Tongue (tissue), 2 donors: ENCODE measurements around the gene SLC24A1. TPM values are rescaled to one million over a fixed set of nuclear protein-coding genes. Genes with fewer than 3 reads are reported as not detected.
A peak's percentile ranks its signal among the peaks of the same experiment; 100 is the strongest.

Experiments used
- DNase-seq: peaks from one replicate; pipeline ENCODE4 v3.0.0-alpha.2; 2015
- total RNA-seq: library from RNA; depleted of rRNA; stranded (reverse); fragments of >200 nt; gene quantifications from one replicate; pipeline ENCODE4 v1.2.3, GENCODE V29; 2014

Gene SLC24A1
- total RNA-seq, 1 donor from 2014 or later: 5.1 TPM

- no peak for DNase-seq
Observed at GRCh38 chr15:65618560-65619109, 3.1 kb upstream of the SLC24A1 start.

GRCh38 chr15:65619626-65620290 lies 2.0 kb upstream of the SLC24A1 start:
- no peak for DNase-seq

DNA sequence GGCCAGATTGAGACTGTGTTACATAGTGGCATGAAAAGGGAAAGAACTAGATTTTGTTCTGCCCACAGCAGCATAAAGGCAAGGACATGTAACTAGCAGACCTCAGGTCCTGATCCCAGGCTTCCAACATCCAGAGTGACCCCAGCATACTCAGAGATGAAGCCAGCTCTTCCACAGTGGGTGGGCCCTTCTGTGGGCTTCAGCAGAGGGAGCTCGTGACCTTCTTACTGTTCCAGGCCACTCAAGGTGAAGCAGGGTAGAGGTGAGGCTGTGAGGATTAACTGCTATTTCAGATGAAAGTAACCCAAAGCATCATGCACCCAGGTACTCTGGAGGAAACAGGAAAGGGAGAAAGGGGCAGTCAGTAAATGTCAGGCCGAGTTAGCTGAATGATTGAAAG lies 905 bp upstream of the SLC24A1 start:
- no peak for DNase-seq

DNA sequence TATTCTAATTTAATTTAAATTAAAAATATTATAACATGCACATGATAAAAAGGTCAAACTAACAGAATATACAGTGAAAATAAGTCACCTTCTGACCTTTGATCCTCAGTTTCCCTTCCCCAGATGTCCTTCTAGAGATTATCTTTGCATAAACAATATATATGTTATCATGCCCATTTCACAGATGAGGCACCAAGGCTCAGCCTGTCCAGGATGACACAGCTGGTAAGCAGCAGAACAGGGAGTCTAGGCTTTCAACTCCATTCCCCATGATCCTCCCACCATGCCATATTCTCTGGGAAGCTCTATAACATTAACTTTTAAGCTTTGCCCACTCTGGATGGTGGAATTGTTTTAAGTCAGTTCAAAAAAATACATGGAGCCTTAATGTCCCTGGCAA lies 1.4 kb downstream of the SLC24A1 start:
- no peak for DNase-seq

DNA sequence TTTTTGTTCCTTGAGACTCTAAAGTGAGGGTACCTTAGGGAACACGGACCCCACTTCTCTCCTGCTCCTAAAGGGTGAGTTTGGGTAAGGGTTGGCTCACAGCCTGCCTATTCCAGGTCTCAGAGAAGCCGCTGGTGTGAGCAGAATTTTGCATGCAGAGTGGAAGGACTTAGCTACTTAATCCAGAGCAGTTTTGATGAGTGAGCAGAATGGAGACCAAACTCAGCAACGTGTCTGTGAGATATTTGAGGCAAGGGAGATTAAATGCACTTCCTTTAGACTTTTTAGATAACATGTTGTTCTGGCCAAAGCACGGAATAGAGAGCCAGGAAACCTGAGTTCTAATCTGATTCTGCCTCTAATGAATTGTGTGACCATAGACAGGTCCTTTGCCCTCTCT lies 5.1 kb downstream of the SLC24A1 start:
- no peak for DNase-seq

- DNase-seq: no peak
Observed at GRCh38 chr15:65629548-65629947, 7.8 kb downstream of the SLC24A1 start.

- DNase-seq: no peak
Observed at GRCh38 chr15:65630760-65631159, 9.0 kb downstream of the SLC24A1 start.

DNA sequence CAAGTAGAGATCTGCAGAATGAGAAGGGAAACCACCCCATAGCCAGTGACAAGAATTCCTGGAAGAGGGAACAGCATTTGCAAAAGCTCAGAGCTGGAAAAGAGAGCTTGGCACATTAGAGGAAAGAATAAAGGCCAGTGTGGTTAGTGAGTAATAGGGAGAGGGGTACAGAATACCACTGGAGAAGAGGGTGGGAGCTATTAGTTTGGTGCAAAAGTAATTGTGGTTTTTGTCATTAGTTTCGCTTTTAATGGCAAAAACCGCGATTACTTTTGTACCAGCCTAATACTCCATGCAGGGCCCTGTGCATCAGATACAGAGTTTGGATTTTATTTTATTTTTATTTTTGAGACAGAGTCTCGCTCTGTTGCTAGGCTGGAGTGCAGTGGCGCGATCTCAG lies 9.8 kb downstream of the SLC24A1 start:
- DNase-seq: no peak

GRCh38 chr15:65632780-65633375 lies 11.1 kb downstream of the SLC24A1 start:
- DNase-seq: peak; percentile 80

GRCh38 chr15:65633752-65634151 lies 12.0 kb downstream of the SLC24A1 start:
- no peak for DNase-seq

GRCh38 chr15:65634356-65634755 lies 12.6 kb downstream of the SLC24A1 start:
- DNase-seq: no peak

GRCh38 chr15:65638109-65638508 lies 16.4 kb downstream of the SLC24A1 start:
- DNase-seq: no peak

- DNase-seq: peak; percentile 88
Observed at GRCh38 chr15:65638681-65639089, 16.9 kb downstream of the SLC24A1 start.

GRCh38 chr15:65639509-65639908 lies 17.8 kb downstream of the SLC24A1 start:
- DNase-seq: no peak

DNA sequence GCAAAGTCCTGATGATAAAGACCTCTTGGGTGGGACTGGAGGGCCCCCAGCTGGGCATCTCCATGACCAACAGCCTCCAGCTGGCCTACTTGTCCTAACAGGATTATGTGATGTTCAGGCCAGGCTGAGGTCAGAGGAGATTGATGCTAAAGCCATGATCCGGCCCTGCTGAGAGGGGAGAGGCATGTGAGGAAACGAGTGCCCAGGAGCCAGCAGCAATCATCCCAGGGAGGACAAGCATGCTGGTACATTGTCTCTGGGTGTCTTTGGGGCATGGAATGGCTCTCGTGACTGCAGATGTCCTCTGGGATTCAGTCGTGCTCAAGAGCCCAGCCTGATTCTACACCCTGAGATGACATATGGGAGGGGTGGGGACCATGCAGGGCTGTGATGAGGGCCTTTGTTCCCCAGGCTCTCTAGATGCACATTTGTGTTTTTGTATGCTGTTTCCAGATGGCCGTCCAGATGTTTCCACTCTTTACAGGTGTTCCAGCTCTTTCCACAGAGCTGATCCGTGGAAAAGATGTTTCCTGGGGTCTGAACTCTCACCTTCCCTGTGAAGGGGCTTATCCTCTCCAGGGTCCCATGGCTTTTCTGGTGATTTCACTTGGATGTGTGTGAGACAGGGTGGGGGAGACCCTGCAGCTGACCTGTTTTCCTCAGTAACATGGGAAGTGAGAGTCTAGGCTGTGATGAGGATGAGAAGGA lies 20.2 kb downstream of the SLC24A1 start:
- peak; percentile 16 for DNase-seq

DNA sequence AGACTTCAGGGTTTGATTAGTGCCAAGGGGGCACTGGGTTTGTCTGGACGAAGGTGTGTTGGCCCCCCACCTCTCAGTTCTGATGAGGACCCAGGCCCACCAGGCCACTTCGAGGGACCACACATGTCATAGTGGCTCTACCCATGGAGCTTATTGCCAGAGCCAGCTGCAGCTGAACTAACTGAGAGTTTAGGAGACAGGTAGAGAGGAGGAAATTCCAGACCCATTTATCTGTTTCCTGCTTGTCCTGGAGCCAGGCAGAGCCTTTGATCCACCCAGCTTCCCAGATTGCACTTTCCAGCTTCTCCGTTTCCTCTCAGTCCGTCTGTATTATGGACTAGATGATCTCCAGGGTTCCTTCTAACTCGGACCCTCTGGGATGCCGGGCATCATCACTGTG lies 20.9 kb downstream of the SLC24A1 start:
- no peak for DNase-seq

DNA sequence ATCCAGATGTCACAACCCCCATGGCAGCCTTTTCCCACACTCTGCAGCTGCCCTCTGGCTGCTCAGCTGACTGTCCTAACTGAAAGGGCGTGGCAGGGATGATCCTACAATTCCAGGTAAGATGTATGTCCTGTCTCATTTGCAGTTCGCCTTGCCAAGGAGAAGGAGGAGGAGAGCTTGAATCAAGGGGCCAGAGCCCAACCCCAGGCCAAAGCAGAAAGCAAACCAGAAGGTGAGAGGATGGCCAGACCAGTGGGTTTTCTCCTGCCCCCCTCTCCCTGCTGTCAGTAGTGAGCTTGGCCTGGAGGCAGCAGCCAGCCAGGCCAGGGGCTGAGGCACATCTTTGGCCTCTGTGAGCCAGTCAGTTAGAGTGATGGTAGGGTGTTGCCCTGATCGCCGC lies 22.5 kb downstream of the SLC24A1 start:
- no peak for DNase-seq

DNA sequence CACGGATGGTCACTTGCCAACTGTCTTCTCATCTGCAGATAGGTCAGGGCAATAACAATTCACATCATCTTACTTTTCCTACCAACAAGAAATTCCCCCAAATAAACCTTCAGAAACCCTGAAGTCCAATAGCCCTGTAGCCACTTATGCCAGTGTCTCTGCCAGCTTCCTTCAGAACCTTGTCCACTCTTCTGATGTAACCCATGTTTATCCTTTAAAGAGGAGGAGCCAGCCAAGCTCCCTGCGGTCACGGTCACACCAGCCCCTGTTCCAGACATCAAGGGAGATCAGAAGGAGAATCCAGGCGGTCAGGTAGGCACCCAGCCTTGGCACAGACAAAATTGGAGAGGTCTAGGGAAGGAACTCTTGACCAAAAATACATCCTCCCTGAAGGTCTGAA lies 23.7 kb downstream of the SLC24A1 start:
- no peak for DNase-seq

GRCh38 chr15:65646486-65646885 lies 24.7 kb downstream of the SLC24A1 start:
- DNase-seq: no peak

DNA sequence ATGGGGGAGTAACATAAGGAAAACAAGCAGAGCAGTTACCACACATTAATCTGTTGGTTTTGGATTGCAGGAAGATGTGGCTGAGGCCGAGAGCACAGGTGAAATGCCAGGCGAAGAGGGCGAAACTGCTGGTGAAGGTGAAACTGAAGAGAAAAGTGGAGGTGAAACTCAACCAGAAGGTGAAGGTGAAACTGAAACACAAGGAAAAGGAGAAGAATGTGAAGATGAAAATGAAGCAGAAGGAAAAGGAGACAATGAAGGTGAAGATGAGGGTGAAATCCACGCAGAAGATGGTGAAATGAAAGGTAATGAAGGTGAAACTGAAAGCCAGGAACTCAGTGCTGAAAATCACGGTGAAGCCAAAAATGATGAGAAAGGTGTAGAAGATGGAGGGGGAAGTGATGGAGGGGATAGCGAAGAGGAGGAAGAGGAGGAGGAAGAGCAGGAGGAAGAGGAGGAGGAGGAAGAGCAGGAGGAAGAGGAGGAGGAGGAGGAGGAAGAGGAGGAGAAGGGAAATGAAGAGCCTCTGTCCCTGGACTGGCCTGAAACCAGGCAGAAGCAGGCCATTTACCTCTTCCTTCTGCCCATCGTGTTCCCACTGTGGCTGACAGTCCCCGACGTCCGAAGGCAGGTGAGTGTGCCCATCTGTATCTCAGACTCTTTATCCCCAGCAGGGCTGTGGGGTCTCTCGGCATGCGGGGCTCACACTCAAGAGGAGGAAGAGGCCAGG lies 28.7 kb downstream of the SLC24A1 start:
- DNase-seq: no peak

- no peak for DNase-seq
Observed at GRCh38 chr15:65651042-65651322, 29.2 kb downstream of the SLC24A1 start.

DNA sequence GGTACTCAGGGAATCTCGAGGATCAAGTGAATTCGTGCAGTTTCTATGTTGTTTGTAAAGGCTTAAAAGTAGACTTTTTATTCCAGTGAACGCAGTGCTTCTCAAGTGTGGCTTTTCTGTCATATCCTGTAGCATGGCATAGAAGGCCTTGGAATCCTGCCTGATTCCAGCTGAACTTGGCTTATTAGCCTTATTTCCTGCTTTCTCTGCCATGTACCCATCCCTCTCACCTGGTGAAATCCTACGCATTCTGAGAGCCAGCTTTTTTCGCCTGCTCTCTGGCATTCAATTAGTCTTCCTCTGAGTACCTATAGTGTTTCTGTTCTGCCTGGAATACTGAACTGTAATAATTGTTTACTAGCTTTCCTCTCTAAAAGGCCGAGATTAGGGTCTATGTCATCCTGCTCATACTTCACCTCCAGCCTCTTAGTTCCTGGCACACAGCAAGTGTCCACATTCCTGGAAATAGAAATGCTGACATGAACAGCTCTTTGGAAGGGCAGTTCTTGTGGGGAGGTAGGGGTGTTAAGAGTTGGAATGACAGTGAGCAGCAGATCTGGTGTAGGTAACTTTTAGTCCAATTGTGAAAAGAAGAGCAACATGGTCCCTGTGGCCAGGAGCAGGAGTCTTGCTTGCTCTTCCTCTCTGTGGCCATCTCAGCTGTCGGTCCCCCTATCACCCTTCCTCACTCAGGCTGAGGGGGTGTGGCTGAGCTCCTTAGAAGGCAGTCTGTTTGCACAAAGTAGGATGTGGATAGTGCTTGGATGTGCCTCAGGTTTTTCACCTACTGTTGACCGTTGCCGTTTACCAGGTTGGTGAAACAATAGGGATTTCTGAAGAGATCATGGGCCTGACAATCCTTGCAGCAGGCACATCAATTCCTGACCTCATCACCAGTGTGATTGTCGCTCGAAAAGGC lies 30.4 kb downstream of the SLC24A1 start:
- no peak for DNase-seq
